Peyer's patch (tissue), 4 donors: Measurements from ENCODE around the gene SRXN1. TPM values are rescaled to one million over a fixed set of nuclear protein-coding genes. Genes with fewer than 3 reads are reported as not detected.

ENCODE experiments used
- DNase-seq, 3 donors: peaks; one replicate each; pipeline ENCODE4 v3.0.0-alpha.2; 2017 to 2019
- H3K27ac ChIP-seq, 4 donors: fragments of 200-600 bp; sonication (generic); one replicate each; pipeline ENCODE4 v1.5.1; 2016 to 2019
- H3K27me3 ChIP-seq, 2 donors: fragments of 200-600 bp; sonication (generic); one replicate each; pipeline ENCODE4 v1.5.1; 2019
- H3K36me3 ChIP-seq, 3 donors: fragments of 200-600 bp; sonication (generic); one replicate each; pipeline ENCODE4 v1.5.1; 2016 to 2019
- H3K4me1 ChIP-seq, 4 donors: fragments of 200-600 bp; sonication (generic); one replicate each; pipeline ENCODE4 v1.5.1; 2016 to 2019
- H3K4me3 ChIP-seq, 4 donors: fragments of 200-600 bp; sonication (generic); 1 replicate in 3 of 4; 2 replicates in 1 of 4; pipeline ENCODE4 v1.5.1; 2016 to 2019; ENCODE audit warnings: mild to moderate bottlenecking in 1 of 4
- H3K9me3 ChIP-seq, 4 donors: fragments of 200-600 bp; sonication (generic); one replicate each; pipeline ENCODE4 v1.5.1; 2016 to 2019; ENCODE audit warnings: mild to moderate bottlenecking in 1 of 4
- CTCF ChIP-seq, 6 experiments: fragments of 450-650 bp in 4 of 6; fragments of 200-600 bp in 2 of 6; sonication (generic) in 1 of 6; IDR thresholded peaks; one replicate each; pipeline ENCODE4 v1.5.1; 2017 to 2019; ENCODE audit warnings: antibody characterized with exemption in 6 of 6, mild to moderate bottlenecking in 3 of 6, moderate library complexity in 1 of 6
- POLR2A ChIP-seq, 2 donors: fragments of 450-650 bp; IDR thresholded peaks; one replicate each; pipeline ENCODE4 v1.5.1; 2017; ENCODE audit warnings: antibody characterized with exemption in 2 of 2, mild to moderate bottlenecking in 2 of 2, moderate library complexity in 2 of 2
- total RNA-seq, 4 donors: library from RNA; depleted of rRNA; stranded (reverse); fragments of >200 nt; gene quantifications; one replicate each; pipeline ENCODE4 v1.1.0, GENCODE V29; 2016

SRXN1 gene
- total RNA-seq, 4 donors from 2014 or later = 15.0 to 83.0 (median 29.9) TPM

GRCh38 chr20:668638-669037 lies 15.6 kb upstream of the SRXN1 start:
- Histone ChIP-seq H3K27me3 (peaks cover 0 to 6% of the 10 kb centered on the region in 2 donors), H3K36me3 (no peaks in the 10 kb centered on the region), H3K4me3 (no peak overlapping the region), H3K27ac (no peak overlapping the region), H3K4me1 (peaks cover 0 to 1% (median 0%) of the 10 kb centered on the region in 4 donors), H3K9me3 (no peaks in the 10 kb centered on the region)
- DNase-seq = no peak
- no peak for TF ChIP-seq POLR2A (IDR thresholded peaks at IDR 0.05)
- no peak for TF ChIP-seq CTCF (IDR thresholded peaks at IDR 0.05)

- no peaks in the 10 kb centered on the region for H3K36me3 ChIP-seq
- TF ChIP-seq CTCF (IDR thresholded peaks at IDR 0.05) (no peak), POLR2A (IDR thresholded peaks at IDR 0.05) (no peak)
- H3K4me1 ChIP-seq = peaks cover 0 to 5% (median 0%) of the 10 kb centered on the region in 4 donors
- DNase-seq = no peak
- H3K9me3 ChIP-seq = no peaks in the 10 kb centered on the region
- peaks cover 0 to 11% of the 10 kb centered on the region in 2 donors for H3K27me3 ChIP-seq
- no peak overlapping the region for H3K27ac ChIP-seq
- no peak overlapping the region for H3K4me3 ChIP-seq
These were observed 15.1 kb upstream of the SRXN1 start for GRCh38 chr20:668050-668449.

GRCh38 chr20:667351-668034 lies 14.5 kb upstream of the SRXN1 start:
- Histone ChIP-seq H3K4me3 (no peak overlapping the region), H3K36me3 (no peaks in the 10 kb centered on the region), H3K9me3 (no peaks in the 10 kb centered on the region), H3K27ac (no peak overlapping the region), H3K4me1 (peaks cover 0 to 5% (median 0%) of the 10 kb centered on the region in 4 donors), H3K27me3 (peaks cover 0 to 17% of the 10 kb centered on the region in 2 donors)
- TF ChIP-seq CTCF (IDR thresholded peaks at IDR 0.05) = peak in 5 of 6 experiments; percentile 23 to 78 (median 69)
- TF ChIP-seq POLR2A (IDR thresholded peaks at IDR 0.05) = no peak
- DNase-seq = peak; percentile 47 to 88 (median 72)

GRCh38 chr20:666877-667276 lies 13.9 kb upstream of the SRXN1 start:
- Histone ChIP-seq H3K27ac (no peak overlapping the region), H3K4me1 (peaks cover 0 to 5% (median 0%) of the 10 kb centered on the region in 4 donors), H3K4me3 (no peak overlapping the region), H3K9me3 (no peaks in the 10 kb centered on the region), H3K27me3 (peaks cover 0 to 22% of the 10 kb centered on the region in 2 donors), H3K36me3 (no peaks in the 10 kb centered on the region)
- TF ChIP-seq POLR2A (IDR thresholded peaks at IDR 0.05) = no peak
- no peak for TF ChIP-seq CTCF (IDR thresholded peaks at IDR 0.05)
- no peak for DNase-seq

GRCh38 chr20:665276-665675 lies 12.3 kb upstream of the SRXN1 start:
- H3K9me3 ChIP-seq = no peaks in the 10 kb centered on the region
- no peak for DNase-seq
- no peak overlapping the region for H3K4me3 ChIP-seq
- no peak overlapping the region for H3K27ac ChIP-seq
- peaks cover 0 to 5% (median 0%) of the 10 kb centered on the region in 4 donors for H3K4me1 ChIP-seq
- TF ChIP-seq CTCF (IDR thresholded peaks at IDR 0.05) (no peak), POLR2A (IDR thresholded peaks at IDR 0.05) (no peak)
- H3K27me3 ChIP-seq = peaks cover 0 to 27% of the 10 kb centered on the region in 2 donors
- no peaks in the 10 kb centered on the region for H3K36me3 ChIP-seq
